GM10847 (cell line): ENCODE measurements around the gene CD180.

Experiments
- POLR2A ChIP-seq: IDR thresholded peaks from 2 replicates; pipeline ENCODE4 v1.6.1; 2011; ENCODE audit not compliant: insufficient read length; ENCODE audit errors: extremely low read depth

CD180 gene

DNA sequence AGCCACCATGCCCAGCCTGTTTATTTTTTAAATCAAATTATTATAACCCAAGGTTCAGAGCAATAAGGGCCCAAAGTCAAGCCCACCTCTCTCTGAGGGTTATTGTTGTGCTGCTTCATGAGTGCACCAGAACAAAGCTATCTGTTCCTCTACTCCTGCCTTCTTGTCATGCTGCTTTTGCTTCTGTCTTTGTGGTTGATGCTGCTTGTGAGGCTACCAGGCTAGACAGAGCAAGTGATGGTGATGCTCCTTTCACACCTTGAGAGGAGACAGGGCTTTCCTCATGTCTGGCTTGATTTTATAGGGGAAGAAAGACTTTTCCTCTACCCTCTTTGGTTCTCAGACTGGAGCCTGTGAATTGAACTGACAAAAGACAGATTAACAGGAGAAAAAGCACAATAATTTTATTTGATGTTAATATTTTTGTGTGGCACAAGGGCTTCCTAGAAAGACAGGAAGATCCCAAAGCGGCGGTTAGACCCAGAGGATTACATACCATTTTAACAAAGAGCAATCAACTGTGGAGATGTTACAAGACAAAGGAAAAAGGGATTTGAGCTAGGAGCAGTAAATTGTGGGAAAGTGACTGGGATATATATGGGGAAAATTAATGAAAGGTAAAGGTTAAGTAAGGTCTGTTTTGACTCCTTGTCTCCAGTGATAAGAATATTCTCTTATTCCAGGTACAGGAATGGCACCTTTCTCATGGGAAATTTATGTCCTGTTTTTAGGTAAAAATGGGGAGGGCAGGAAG, 4.4 kb upstream of the CD180 start:
- no peak for TF ChIP-seq POLR2A

DNA sequence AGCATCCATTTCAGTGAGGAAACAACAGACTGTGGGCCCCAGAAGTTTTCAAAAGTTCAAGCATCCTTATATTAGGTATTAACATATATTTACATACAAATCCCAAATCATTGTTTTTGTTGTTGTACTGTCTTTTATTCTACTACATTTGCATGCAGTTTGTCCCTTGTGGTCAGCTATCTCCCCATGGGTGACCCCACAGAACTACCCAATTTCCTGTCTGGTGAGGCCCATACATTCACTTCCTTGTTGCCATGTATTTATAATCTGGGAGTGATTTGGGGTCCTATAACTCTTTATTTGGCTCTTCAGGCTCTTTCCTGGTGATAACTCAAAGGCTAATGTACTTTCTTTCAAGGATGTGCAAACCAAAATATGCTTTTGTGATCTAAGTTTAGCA, 3.3 kb upstream of the CD180 start:
- TF ChIP-seq POLR2A = no peak

DNA sequence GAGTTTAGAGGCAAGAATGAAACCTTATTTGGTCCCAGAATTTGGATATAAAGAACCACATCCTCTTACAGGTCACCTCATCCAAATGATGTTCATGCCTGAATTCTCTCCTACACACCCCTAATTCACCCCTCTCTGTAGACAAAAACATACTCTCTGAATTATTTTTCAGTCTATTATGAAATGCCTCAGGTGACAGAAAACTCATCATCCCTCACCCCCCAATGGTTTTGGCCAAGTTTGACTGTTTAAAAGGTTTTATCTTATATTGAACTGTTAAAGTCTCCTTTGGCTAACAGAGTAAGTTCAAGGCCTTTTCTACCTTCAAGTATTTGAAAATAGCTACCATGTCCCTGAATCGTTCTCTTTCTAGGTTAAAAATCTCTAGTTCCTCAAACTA, 2.3 kb upstream of the CD180 start:
- TF ChIP-seq POLR2A = no peak

- TF ChIP-seq POLR2A = no peak
These were observed 937 bp upstream of the CD180 start for GRCh38 chr5:67197536-67197935.

GRCh38 chr5:67195406-67196275, 958 bp downstream of the CD180 start:
- TF ChIP-seq POLR2A = no peak

DNA sequence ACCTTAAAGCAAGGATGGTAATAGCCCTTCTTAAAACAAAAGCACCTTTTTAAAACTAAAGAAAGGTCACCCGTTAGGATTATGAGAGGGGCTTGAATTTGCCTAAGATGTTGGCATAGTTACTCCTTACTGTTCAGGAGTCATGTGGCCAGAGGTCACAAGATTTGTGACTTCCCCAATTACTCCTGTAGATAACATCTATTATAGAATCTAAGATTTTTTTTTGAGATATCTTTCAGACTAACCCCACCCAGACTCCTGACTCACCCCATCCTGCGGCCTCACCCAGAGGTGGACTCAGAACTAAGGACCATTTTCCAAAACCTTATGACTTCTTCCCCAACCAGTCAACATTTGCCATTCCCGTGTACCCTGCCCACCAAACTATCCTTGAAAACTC, 2.4 kb downstream of the CD180 start:
- TF ChIP-seq POLR2A = no peak

- no peak for TF ChIP-seq POLR2A
These were observed 3.2 kb downstream of the CD180 start for GRCh38 chr5:67193439-67193807.

GRCh38 chr5:67192719-67193438, 3.7 kb downstream of the CD180 start:
- TF ChIP-seq POLR2A = no peak

GRCh38 chr5:67190861-67191260, 5.7 kb downstream of the CD180 start:
- no peak for TF ChIP-seq POLR2A

- TF ChIP-seq POLR2A = no peak
These were observed 6.2 kb downstream of the CD180 start for GRCh38 chr5:67190410-67190809.

GRCh38 chr5:67189931-67190330, 6.7 kb downstream of the CD180 start:
- TF ChIP-seq POLR2A = no peak

DNA sequence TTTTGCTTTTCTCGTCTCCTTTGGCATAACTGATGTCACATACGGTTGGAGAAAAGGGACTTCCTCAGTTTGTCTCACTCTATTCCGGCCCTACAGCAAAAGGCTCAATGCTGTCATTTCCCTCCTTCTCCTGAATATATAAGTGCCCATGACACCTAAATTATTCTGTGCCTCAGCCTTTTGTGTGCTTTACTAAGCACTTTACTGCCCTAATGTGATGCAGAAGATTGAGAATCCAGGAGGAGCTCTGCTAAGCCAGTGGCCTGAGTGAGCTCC, 7.6 kb downstream of the CD180 start:
- no peak for TF ChIP-seq POLR2A

DNA sequence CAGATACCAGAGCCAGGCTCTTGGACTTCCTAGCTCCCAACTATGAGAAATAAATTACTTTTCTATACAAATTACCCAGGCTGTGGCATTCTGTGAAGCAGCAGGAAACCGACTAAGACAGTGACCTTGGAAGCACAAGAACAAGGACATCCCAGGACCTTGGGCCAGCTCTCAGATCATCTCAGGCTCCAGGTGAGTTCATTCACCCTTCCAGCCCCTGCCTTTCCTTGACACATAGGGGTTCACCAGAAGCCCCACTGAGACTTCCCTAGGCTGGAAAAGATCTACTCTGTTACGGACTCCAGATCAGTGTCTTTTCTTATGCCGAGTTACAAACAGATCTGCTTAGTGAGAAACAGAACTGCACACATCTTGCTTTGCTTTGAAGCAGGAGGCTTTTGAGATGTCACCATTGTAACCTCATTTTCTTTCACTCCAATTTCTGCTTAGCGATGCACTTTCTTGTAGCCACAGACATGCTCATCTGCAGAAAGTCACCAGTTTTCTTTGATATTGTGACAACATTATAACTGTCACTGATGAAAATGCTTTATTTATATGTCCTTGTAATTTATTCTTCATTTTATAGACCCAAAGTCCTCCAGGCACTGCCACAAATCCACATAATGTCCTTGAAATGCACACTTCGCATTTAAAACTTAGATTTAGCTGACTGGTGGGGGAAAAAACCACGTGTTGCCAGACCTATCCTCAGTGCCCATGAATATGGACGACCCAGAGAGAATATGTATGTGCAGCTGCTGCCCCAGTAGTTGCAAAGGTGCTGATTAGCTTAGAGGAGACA, 8.1 kb downstream of the CD180 start:
- no peak for TF ChIP-seq POLR2A

GRCh38 chr5:67187006-67187715, 9.4 kb downstream of the CD180 start:
- no peak for TF ChIP-seq POLR2A

GRCh38 chr5:67183859-67184258, 12.7 kb downstream of the CD180 start:
- TF ChIP-seq POLR2A = no peak

- TF ChIP-seq POLR2A = no peak
These were observed 14.3 kb downstream of the CD180 start for GRCh38 chr5:67182301-67182790.
